ENCODE data around the gene NEDD4.

The NEDD4 gene

DNA sequence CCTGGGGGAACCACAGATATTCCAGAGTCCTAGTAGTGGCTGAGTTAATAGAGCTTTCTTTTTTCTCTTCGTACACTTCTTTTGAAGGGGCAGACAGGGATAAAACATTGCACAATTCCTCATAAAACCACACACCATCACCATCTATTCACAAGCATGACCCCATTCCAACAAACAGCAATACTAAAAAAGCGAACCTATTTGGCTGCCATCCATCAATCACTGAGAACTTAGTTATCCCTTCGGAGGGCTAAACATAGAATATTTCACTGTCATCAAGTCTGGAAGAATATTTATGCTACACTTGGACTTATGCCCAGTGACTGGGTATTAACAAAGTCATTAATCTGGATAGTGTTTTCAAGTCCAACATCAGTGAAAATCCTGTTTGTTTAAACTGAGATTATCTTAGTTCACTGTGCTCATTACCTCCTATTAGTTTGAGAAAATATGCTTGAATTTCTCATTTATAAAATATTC is 170.2 kb downstream of the NEDD4 start (continued):
- TF ChIP-seq, protein P1, sequence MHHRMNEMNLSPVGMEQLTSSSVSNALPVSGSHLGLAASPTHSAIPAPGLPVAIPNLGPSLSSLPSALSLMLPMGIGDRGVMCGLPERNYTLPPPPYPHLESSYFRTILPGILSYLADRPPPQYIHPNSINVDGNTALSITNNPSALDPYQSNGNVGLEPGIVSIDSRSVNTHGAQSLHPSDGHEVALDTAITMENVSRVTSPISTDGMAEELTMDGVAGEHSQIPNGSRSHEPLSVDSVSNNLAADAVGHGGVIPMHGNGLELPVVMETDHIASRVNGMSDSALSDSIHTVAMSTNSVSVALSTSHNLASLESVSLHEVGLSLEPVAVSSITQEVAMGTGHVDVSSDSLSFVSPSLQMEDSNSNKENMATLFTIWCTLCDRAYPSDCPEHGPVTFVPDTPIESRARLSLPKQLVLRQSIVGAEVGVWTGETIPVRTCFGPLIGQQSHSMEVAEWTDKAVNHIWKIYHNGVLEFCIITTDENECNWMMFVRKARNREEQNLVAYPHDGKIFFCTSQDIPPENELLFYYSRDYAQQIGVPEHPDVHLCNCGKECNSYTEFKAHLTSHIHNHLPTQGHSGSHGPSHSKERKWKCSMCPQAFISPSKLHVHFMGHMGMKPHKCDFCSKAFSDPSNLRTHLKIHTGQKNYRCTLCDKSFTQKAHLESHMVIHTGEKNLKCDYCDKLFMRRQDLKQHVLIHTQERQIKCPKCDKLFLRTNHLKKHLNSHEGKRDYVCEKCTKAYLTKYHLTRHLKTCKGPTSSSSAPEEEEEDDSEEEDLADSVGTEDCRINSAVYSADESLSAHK (tag by site-specific recombination; IDR thresholded peaks at IDR 0.05): peak; percentile 97
- TF ChIP-seq, protein P2, sequence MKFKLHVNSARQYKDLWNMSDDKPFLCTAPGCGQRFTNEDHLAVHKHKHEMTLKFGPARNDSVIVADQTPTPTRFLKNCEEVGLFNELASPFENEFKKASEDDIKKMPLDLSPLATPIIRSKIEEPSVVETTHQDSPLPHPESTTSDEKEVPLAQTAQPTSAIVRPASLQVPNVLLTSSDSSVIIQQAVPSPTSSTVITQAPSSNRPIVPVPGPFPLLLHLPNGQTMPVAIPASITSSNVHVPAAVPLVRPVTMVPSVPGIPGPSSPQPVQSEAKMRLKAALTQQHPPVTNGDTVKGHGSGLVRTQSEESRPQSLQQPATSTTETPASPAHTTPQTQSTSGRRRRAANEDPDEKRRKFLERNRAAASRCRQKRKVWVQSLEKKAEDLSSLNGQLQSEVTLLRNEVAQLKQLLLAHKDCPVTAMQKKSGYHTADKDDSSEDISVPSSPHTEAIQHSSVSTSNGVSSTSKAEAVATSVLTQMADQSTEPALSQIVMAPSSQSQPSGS (tag by site-specific recombination; IDR thresholded peaks at IDR 0.05; ENCODE audit: low read depth): peak; percentile 87
- TF ChIP-seq, protein P3, sequence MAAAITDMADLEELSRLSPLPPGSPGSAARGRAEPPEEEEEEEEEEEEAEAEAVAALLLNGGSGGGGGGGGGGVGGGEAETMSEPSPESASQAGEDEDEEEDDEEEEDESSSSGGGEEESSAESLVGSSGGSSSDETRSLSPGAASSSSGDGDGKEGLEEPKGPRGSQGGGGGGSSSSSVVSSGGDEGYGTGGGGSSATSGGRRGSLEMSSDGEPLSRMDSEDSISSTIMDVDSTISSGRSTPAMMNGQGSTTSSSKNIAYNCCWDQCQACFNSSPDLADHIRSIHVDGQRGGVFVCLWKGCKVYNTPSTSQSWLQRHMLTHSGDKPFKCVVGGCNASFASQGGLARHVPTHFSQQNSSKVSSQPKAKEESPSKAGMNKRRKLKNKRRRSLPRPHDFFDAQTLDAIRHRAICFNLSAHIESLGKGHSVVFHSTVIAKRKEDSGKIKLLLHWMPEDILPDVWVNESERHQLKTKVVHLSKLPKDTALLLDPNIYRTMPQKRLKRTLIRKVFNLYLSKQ (tag by site-specific recombination; IDR thresholded peaks at IDR 0.05; ENCODE audit: borderline replicate concordance): no peak
- TF ChIP-seq ZNF324 (tag by site-specific recombination; IDR thresholded peaks at IDR 0.05) (peak; percentile 83), ZNF433 (tag by site-specific recombination; IDR thresholded peaks at IDR 0.05; ENCODE audit: low read depth) (no peak), ZNF366 (tag by site-specific recombination; conservative IDR thresholded peaks at IDR 0.05) (peak; percentile 87), FEZF1 (tag by site-specific recombination; IDR thresholded peaks at IDR 0.05) (peak; percentile 99), WT1 (tag by site-specific recombination; IDR thresholded peaks at IDR 0.05) (peak; percentile 85), ZNF843 (tag by site-specific recombination; IDR thresholded peaks at IDR 0.05) (peak; percentile 99), ZNF560 (tag by site-specific recombination; IDR thresholded peaks at IDR 0.05; ENCODE audit: borderline replicate concordance) (no peak), ZNF544 (tag by site-specific recombination; IDR thresholded peaks at IDR 0.05) (no peak), OVOL3 (tag by site-specific recombination; IDR thresholded peaks at IDR 0.05) (peak; percentile 89), KLF10 (tag by site-specific recombination; IDR thresholded peaks at IDR 0.05) (peak; percentile 74), ZIC2 (tag by site-specific recombination; IDR thresholded peaks at IDR 0.05) (peak; percentile 61), MEIS1 (CRISPR knock-in tag; IDR thresholded peaks at IDR 0.05; ENCODE audit: borderline replicate concordance) (peak; percentile 54; the same call in 1 of the 2 replicates), SP2 (tag by site-specific recombination; IDR thresholded peaks at IDR 0.05) (peak; percentile 24; the same call in 1 of the 2 replicates), ZNF664 (tag by site-specific recombination; IDR thresholded peaks at IDR 0.05) (peak; percentile 98), HOXD13 (CRISPR knock-in tag; IDR thresholded peaks at IDR 0.05; ENCODE audit: borderline replicate concordance) (peak; percentile 50; the same call in 1 of the 2 replicates), ZNF10 (tag by site-specific recombination; IDR thresholded peaks at IDR 0.05) (peak; percentile 69; the same call in 1 of the 2 replicates), ZNF501 (tag by site-specific recombination; IDR thresholded peaks at IDR 0.05) (peak; percentile 78), IKZF3 (tag by site-specific recombination; IDR thresholded peaks at IDR 0.05) (peak; percentile 83), ZNF837 (tag by site-specific recombination; IDR thresholded peaks at IDR 0.05) (no peak), ZBTB20 (tag by site-specific recombination; IDR thresholded peaks at IDR 0.05) (peak; percentile 42), ZNF16 (tag by site-specific recombination; IDR thresholded peaks at IDR 0.05; ENCODE audit: low read depth) (no peak), YY1 (tag by site-specific recombination; IDR thresholded peaks at IDR 0.05) (peak; percentile 47; the same call in 1 of the 2 replicates), ZSCAN30 (tag by site-specific recombination; IDR thresholded peaks at IDR 0.05) (peak; percentile 93), ZBTB8A (tag by site-specific recombination; IDR thresholded peaks at IDR 0.05) (peak; percentile 85), ZNF114 (tag by site-specific recombination; IDR thresholded peaks at IDR 0.05) (no peak)
- TF ChIP-seq, protein P4, sequence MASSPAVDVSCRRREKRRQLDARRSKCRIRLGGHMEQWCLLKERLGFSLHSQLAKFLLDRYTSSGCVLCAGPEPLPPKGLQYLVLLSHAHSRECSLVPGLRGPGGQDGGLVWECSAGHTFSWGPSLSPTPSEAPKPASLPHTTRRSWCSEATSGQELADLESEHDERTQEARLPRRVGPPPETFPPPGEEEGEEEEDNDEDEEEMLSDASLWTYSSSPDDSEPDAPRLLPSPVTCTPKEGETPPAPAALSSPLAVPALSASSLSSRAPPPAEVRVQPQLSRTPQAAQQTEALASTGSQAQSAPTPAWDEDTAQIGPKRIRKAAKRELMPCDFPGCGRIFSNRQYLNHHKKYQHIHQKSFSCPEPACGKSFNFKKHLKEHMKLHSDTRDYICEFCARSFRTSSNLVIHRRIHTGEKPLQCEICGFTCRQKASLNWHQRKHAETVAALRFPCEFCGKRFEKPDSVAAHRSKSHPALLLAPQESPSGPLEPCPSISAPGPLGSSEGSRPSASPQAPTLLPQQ (tag by site-specific recombination; IDR thresholded peaks at IDR 0.05): peak; percentile 70
- TF ChIP-seq, protein P5, sequence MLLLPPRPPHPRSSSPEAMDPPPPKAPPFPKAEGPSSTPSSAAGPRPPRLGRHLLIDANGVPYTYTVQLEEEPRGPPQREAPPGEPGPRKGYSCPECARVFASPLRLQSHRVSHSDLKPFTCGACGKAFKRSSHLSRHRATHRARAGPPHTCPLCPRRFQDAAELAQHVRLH (tag by site-specific recombination; IDR thresholded peaks at IDR 0.05): peak; percentile 91
- TF ChIP-seq, protein P6, sequence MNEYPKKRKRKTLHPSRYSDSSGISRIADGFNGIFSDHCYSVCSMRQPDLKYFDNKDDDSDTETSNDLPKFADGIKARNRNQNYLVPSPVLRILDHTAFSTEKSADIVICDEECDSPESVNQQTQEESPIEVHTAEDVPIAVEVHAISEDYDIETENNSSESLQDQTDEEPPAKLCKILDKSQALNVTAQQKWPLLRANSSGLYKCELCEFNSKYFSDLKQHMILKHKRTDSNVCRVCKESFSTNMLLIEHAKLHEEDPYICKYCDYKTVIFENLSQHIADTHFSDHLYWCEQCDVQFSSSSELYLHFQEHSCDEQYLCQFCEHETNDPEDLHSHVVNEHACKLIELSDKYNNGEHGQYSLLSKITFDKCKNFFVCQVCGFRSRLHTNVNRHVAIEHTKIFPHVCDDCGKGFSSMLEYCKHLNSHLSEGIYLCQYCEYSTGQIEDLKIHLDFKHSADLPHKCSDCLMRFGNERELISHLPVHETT (tag by site-specific recombination; IDR thresholded peaks at IDR 0.05): peak; percentile 48; the same call in 1 of the 2 replicates
- TF ChIP-seq, protein P7, sequence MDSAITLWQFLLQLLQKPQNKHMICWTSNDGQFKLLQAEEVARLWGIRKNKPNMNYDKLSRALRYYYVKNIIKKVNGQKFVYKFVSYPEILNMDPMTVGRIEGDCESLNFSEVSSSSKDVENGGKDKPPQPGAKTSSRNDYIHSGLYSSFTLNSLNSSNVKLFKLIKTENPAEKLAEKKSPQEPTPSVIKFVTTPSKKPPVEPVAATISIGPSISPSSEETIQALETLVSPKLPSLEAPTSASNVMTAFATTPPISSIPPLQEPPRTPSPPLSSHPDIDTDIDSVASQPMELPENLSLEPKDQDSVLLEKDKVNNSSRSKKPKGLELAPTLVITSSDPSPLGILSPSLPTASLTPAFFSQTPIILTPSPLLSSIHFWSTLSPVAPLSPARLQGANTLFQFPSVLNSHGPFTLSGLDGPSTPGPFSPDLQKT (IDR thresholded peaks at IDR 0.05; ENCODE audit: borderline replicate concordance, low read depth, low read length): no peak
